Glomerular visceral epithelial cell (primary cell): ENCODE data around the gene SFTPB.
A peak's percentile ranks its signal among the peaks of the same experiment; 100 is the strongest.

ENCODE experiments used
- DNase-seq: peaks from one replicate; pipeline ENCODE4 v3.0.0-alpha.2; 2016; ENCODE audit errors: extremely low spot score

SFTPB gene

GRCh38 chr2:85613717-85614515, 54.1 kb downstream of the SFTPB start:
- no peak for DNase-seq

GRCh38 chr2:85611705-85612587, 56.1 kb downstream of the SFTPB start, which contains the start of gene C2orf68:
Gene C2orf68 (minus strand): TSS chr2:85612066. CDS start chr2:85611984, 82 bp downstream.
- DNase-seq = peak; percentile 81

- DNase-seq = no peak
Observed at GRCh38 chr2:85611217-85611704, 56.7 kb downstream of the SFTPB start.
